ENCODE data around the gene PKM.

Gene PKM

GRCh38 chr15:72182244-72182643, 48.7 kb downstream of the PKM start:
- DNase-seq (ENCODE audit: low read depth in 1 of 2, low spot score in 1 of 2) = no peak
- Histone ChIP-seq H3K27me3 (ENCODE audit: insufficient read depth, poor library complexity, severe bottlenecking) (peaks cover 16% of the 10 kb centered on the region), H3K27ac (replicated peaks) (no peak overlapping the region), H3K4me3 (replicated peaks; ENCODE audit: insufficient read depth, low read length) (no peak overlapping the region)
- no peak for TF ChIP-seq GABPA (IDR thresholded peaks at IDR 0.05; ENCODE audit: low read depth)
- TF ChIP-seq POLR2AphosphoS5 (IDR thresholded peaks at IDR 0.05; ENCODE audit: low read depth) = no peak
- no peak for TF ChIP-seq SPI1 (IDR thresholded peaks at IDR 0.05; ENCODE audit: borderline replicate concordance, low read depth)
- TF ChIP-seq, protein P1, sequence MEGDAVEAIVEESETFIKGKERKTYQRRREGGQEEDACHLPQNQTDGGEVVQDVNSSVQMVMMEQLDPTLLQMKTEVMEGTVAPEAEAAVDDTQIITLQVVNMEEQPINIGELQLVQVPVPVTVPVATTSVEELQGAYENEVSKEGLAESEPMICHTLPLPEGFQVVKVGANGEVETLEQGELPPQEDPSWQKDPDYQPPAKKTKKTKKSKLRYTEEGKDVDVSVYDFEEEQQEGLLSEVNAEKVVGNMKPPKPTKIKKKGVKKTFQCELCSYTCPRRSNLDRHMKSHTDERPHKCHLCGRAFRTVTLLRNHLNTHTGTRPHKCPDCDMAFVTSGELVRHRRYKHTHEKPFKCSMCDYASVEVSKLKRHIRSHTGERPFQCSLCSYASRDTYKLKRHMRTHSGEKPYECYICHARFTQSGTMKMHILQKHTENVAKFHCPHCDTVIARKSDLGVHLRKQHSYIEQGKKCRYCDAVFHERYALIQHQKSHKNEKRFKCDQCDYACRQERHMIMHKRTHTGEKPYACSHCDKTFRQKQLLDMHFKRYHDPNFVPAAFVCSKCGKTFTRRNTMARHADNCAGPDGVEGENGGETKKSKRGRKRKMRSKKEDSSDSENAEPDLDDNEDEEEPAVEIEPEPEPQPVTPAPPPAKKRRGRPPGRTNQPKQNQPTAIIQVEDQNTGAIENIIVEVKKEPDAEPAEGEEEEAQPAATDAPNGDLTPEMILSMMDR (IDR thresholded peaks at IDR 0.05; ENCODE audit: insufficient read depth, low read length) = no peak
- no peak for TF ChIP-seq REST (IDR thresholded peaks at IDR 0.05; ENCODE audit: insufficient replicate concordance, low read depth)

GRCh38 chr15:72180761-72181324, 50.1 kb downstream of the PKM start:
- TF ChIP-seq GABPA (IDR thresholded peaks at IDR 0.05; ENCODE audit: low read depth) (no peak), REST (IDR thresholded peaks at IDR 0.05; ENCODE audit: insufficient replicate concordance, low read depth) (no peak), POLR2AphosphoS5 (IDR thresholded peaks at IDR 0.05; ENCODE audit: low read depth) (no peak), SPI1 (IDR thresholded peaks at IDR 0.05; ENCODE audit: borderline replicate concordance, low read depth) (no peak)
- TF ChIP-seq, protein P1 (IDR thresholded peaks at IDR 0.05; ENCODE audit: insufficient read depth, low read length) = no peak
- DNase-seq (ENCODE audit: low read depth in 1 of 2, low spot score in 1 of 2) = no peak
- no peak overlapping the region for H3K27ac ChIP-seq (replicated peaks)
- H3K27me3 ChIP-seq (ENCODE audit: insufficient read depth, poor library complexity, severe bottlenecking) = peaks cover 16% of the 10 kb centered on the region
- H3K4me3 ChIP-seq (replicated peaks; ENCODE audit: insufficient read depth, low read length) = no peak overlapping the region

- H3K27ac ChIP-seq (replicated peaks) = no peak overlapping the region
- TF ChIP-seq SPI1 (IDR thresholded peaks at IDR 0.05; ENCODE audit: borderline replicate concordance, low read depth) (no peak), POLR2AphosphoS5 (IDR thresholded peaks at IDR 0.05; ENCODE audit: low read depth) (no peak), REST (IDR thresholded peaks at IDR 0.05; ENCODE audit: insufficient replicate concordance, low read depth) (no peak), GABPA (IDR thresholded peaks at IDR 0.05; ENCODE audit: low read depth) (no peak)
- TF ChIP-seq, protein P1 (IDR thresholded peaks at IDR 0.05; ENCODE audit: insufficient read depth, low read length) = no peak
- no peak for DNase-seq (ENCODE audit: low read depth in 1 of 2, low spot score in 1 of 2)
- H3K27me3 ChIP-seq (ENCODE audit: insufficient read depth, poor library complexity, severe bottlenecking) = peaks cover 11% of the 10 kb centered on the region
- no peak overlapping the region for H3K4me3 ChIP-seq (replicated peaks; ENCODE audit: insufficient read depth, low read length)
Observed at GRCh38 chr15:72179950-72180581, 50.9 kb downstream of the PKM start.
